H1 (cell line): ENCODE measurements around the gene TAL2. TPM values are rescaled to one million over a fixed set of nuclear protein-coding genes. Genes with fewer than 3 reads are reported as not detected.

Experiments used
- CTBP2 ChIP-seq: IDR thresholded peaks from 2 replicates; pipeline ENCODE4 v1.7.0; 2011; ENCODE audit warnings: borderline replicate concordance, mild to moderate bottlenecking, moderate library complexity, mixed read lengths, low read length; ENCODE audit not compliant: insufficient read depth, insufficient read length
- EP300 ChIP-seq, 2 experiments: IDR thresholded peaks; 1 replicate in 1 of 2; 2 replicates in 1 of 2; pipeline ENCODE4 v1.6.1; 2011 to 2012; ENCODE audit warnings: low read depth in 2 of 2, low read length in 2 of 2, mild to moderate bottlenecking in 2 of 2, borderline replicate concordance in 1 of 2, inconsistent platforms in 1 of 2, moderate library complexity in 1 of 2
- MAFK ChIP-seq: IDR thresholded peaks from 2 replicates; pipeline ENCODE4 v1.6.1; 2012; ENCODE audit warnings: low read depth, mild to moderate bottlenecking, improper control_type of control experiment, low read length
- POU5F1 ChIP-seq: IDR thresholded peaks from 2 replicates; pipeline ENCODE4 v1.6.1; 2011; ENCODE audit warnings: low read depth, mild to moderate bottlenecking, low read length, moderate library complexity
- SUZ12 ChIP-seq: fragments of 200-600 bp; sonication (generic); IDR thresholded peaks from 2 replicates; pipeline ENCODE4 v1.6.1; 2012; ENCODE audit warnings: mild to moderate bottlenecking, inconsistent platforms, low read length, moderate library complexity, mixed read lengths
- TAF7 ChIP-seq: optimal IDR thresholded peaks from 2 replicates; pipeline ENCODE3; 2011; ENCODE audit warnings: low read depth, mild to moderate bottlenecking, inconsistent platforms, low read length, moderate library complexity, borderline replicate concordance
- polyA plus RNA-seq, 7 experiments: library from polyadenylated mRNA; depleted of rRNA in 3 of 7; stranded (reverse) in 5 of 7; unstranded in 2 of 7; fragments of >200 nt in 5 of 7; fragments of 200-250 nt in 2 of 7; gene quantifications; 1 replicate in 5 of 7; 2 replicates in 1 of 7; 4 replicates in 1 of 7; pipeline versions ENCODE4 v1.2.1 to v1.2.3, GENCODE V29; 2011 to 2013; ENCODE audit warnings: missing spikeins in 2 of 7, mixed read lengths in 2 of 7
- total RNA-seq: library from RNA; stranded (reverse); fragmentation: NEBNext Ultra II Directional; extraction: Animal tissue kit (Norgen Biotek cat#: 25700); gene quantifications from 2 replicates; pipeline ENCODE4 v1.2.1, GENCODE V29; 2021
- TF ChIP-seq, protein P1 (sequence below): fragments of 300-600 bp; sonication (generic); IDR thresholded peaks from 2 replicates; pipeline ENCODE4 v1.7.1; 2012; ENCODE audit warnings: low read length, moderate library complexity, mild to moderate bottlenecking, inconsistent platforms; ENCODE audit not compliant: insufficient replicate concordance
- TF ChIP-seq, protein P2 (sequence below), 3 experiments: IDR thresholded peaks; 1 replicate in 2 of 3; 2 replicates in 1 of 3; pipeline versions ENCODE4 v1.5.1 to v1.6.1; 2011; ENCODE audit warnings: low read length in 3 of 3, mild to moderate bottlenecking in 3 of 3, inconsistent platforms in 2 of 3, low read depth in 1 of 3, moderate library complexity in 1 of 3; ENCODE audit not compliant: insufficient read depth in 1 of 3; ENCODE audit errors: control extremely low read depth in 1 of 3

TAL2 gene
- total and polyA plus RNA-seq, 2 of the 8 experiments (the other 6 are each of a cell fraction or from before 2014, with no cell fraction given): 0.65 to 0.82 TPM

DNA sequence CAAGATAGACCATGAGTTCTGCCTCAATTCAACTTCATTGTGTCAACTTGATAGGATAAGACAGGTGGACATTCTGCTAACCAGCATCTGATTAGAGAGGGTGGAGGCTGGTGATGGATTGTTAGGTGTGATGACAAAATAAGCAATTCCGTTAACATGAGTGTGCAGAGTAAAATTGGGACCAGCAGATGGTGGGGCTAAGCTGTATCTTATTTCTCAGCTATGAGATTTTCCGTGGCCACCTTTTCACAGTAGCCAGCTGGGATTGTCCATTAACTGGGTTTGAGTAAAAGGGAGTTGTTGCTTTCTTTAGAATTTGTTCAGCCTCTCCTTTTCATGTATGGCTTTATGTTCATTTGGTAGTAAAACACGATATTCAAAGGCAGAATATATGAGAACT lies 28.8 kb upstream of the TAL2 start (continued):
- TF ChIP-seq, protein P1, sequence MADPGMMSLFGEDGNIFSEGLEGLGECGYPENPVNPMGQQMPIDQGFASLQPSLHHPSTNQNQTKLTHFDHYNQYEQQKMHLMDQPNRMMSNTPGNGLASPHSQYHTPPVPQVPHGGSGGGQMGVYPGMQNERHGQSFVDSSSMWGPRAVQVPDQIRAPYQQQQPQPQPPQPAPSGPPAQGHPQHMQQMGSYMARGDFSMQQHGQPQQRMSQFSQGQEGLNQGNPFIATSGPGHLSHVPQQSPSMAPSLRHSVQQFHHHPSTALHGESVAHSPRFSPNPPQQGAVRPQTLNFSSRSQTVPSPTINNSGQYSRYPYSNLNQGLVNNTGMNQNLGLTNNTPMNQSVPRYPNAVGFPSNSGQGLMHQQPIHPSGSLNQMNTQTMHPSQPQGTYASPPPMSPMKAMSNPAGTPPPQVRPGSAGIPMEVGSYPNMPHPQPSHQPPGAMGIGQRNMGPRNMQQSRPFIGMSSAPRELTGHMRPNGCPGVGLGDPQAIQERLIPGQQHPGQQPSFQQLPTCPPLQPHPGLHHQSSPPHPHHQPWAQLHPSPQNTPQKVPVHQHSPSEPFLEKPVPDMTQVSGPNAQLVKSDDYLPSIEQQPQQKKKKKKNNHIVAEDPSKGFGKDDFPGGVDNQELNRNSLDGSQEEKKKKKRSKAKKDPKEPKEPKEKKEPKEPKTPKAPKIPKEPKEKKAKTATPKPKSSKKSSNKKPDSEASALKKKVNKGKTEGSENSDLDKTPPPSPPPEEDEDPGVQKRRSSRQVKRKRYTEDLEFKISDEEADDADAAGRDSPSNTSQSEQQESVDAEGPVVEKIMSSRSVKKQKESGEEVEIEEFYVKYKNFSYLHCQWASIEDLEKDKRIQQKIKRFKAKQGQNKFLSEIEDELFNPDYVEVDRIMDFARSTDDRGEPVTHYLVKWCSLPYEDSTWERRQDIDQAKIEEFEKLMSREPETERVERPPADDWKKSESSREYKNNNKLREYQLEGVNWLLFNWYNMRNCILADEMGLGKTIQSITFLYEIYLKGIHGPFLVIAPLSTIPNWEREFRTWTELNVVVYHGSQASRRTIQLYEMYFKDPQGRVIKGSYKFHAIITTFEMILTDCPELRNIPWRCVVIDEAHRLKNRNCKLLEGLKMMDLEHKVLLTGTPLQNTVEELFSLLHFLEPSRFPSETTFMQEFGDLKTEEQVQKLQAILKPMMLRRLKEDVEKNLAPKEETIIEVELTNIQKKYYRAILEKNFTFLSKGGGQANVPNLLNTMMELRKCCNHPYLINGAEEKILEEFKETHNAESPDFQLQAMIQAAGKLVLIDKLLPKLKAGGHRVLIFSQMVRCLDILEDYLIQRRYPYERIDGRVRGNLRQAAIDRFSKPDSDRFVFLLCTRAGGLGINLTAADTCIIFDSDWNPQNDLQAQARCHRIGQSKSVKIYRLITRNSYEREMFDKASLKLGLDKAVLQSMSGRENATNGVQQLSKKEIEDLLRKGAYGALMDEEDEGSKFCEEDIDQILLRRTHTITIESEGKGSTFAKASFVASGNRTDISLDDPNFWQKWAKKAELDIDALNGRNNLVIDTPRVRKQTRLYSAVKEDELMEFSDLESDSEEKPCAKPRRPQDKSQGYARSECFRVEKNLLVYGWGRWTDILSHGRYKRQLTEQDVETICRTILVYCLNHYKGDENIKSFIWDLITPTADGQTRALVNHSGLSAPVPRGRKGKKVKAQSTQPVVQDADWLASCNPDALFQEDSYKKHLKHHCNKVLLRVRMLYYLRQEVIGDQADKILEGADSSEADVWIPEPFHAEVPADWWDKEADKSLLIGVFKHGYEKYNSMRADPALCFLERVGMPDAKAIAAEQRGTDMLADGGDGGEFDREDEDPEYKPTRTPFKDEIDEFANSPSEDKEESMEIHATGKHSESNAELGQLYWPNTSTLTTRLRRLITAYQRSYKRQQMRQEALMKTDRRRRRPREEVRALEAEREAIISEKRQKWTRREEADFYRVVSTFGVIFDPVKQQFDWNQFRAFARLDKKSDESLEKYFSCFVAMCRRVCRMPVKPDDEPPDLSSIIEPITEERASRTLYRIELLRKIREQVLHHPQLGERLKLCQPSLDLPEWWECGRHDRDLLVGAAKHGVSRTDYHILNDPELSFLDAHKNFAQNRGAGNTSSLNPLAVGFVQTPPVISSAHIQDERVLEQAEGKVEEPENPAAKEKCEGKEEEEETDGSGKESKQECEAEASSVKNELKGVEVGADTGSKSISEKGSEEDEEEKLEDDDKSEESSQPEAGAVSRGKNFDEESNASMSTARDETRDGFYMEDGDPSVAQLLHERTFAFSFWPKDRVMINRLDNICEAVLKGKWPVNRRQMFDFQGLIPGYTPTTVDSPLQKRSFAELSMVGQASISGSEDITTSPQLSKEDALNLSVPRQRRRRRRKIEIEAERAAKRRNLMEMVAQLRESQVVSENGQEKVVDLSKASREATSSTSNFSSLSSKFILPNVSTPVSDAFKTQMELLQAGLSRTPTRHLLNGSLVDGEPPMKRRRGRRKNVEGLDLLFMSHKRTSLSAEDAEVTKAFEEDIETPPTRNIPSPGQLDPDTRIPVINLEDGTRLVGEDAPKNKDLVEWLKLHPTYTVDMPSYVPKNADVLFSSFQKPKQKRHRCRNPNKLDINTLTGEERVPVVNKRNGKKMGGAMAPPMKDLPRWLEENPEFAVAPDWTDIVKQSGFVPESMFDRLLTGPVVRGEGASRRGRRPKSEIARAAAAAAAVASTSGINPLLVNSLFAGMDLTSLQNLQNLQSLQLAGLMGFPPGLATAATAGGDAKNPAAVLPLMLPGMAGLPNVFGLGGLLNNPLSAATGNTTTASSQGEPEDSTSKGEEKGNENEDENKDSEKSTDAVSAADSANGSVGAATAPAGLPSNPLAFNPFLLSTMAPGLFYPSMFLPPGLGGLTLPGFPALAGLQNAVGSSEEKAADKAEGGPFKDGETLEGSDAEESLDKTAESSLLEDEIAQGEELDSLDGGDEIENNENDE: no peak
- TF ChIP-seq CTBP2: no peak
- TF ChIP-seq POU5F1: no peak
- no peak for TF ChIP-seq TAF7
- no peak for TF ChIP-seq SUZ12
- no peak for TF ChIP-seq EP300 (IDR thresholded peaks at IDR 0.05; ENCODE audit: borderline replicate concordance in 1 of 2, low read depth in 2 of 2, low read length in 2 of 2)
- TF ChIP-seq, protein P2, sequence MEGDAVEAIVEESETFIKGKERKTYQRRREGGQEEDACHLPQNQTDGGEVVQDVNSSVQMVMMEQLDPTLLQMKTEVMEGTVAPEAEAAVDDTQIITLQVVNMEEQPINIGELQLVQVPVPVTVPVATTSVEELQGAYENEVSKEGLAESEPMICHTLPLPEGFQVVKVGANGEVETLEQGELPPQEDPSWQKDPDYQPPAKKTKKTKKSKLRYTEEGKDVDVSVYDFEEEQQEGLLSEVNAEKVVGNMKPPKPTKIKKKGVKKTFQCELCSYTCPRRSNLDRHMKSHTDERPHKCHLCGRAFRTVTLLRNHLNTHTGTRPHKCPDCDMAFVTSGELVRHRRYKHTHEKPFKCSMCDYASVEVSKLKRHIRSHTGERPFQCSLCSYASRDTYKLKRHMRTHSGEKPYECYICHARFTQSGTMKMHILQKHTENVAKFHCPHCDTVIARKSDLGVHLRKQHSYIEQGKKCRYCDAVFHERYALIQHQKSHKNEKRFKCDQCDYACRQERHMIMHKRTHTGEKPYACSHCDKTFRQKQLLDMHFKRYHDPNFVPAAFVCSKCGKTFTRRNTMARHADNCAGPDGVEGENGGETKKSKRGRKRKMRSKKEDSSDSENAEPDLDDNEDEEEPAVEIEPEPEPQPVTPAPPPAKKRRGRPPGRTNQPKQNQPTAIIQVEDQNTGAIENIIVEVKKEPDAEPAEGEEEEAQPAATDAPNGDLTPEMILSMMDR (IDR thresholded peaks at IDR 0.05; ENCODE audit: control extremely low read depth in 1 of 3, insufficient read depth in 1 of 3, low read depth in 1 of 3, low read length in 3 of 3): no peak
- no peak for TF ChIP-seq MAFK
